GM18502 (cell line): ENCODE data around the gene FBXL22.

ENCODE experiments used
- ATAC-seq: cut with Tn5 transposase; IDR thresholded peaks from one replicate; pipeline ENCODE4 v1.9.1; 2021; ENCODE audit warnings: mild to moderate bottlenecking; ENCODE audit not compliant: unreplicated experiment, poor library complexity

Gene FBXL22, protein sequence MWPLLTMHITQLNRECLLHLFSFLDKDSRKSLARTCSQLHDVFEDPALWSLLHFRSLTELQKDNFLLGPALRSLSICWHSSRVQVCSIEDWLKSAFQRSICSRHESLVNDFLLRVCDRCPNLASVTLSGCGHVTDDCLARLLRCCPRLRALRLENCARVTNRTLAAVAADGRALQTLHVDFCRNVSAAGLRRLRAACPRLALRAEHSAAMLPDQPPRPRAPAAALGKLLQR

DNA sequence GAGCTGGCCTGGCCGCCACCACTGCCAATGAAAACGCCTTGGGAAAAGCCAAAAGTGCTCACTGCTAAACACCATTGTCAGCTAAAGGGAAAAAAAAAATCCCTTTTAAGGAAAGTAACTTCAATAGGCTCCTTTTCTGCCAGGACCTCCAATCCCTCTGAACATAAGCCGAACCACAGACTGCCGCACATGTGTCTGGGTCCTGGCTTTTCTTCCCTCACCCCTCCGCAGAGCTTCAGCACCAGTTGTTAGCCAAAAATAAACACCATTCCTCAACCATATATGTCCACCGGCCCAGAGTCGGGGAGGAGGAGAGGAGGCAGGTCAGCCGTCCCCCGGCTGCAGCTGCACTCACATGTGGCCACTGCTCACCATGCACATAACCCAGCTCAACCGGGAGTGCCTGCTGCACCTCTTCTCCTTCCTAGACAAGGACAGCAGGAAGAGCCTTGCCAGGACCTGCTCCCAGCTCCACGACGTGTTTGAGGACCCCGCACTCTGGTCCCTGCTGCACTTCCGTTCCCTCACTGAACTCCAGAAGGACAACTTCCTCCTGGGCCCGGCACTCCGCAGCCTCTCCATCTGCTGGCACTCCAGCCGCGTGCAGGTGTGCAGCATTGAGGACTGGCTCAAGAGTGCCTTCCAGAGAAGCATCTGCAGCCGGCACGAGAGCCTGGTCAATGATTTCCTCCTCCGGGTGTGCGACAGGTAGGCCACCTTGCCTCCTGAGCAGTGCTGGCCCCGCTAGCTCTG is at the start of gene FBXL22:
TSS of gene FBXL22 (plus strand) at position 350 of the 753 bp plus-strand sequence. CDS start at position 356, 6 bp downstream.
- no peak for ATAC-seq

DNA sequence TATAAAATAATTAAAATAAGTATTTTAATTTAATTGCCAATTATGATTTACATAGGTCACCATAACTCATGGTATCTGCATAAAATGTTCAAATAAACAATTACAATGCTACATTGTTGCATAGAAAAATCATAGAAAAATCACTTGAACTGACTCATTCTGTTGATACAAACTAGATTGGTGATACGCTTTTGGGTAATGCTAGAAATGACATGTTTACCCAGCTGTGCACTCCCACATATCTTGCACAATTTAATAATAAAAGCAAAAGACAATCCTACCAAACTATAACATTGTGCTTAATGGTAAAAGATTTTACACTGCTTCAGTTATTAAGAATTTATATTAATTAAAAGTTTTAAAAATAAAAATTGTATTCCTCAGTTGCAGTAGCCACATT is 45.8 kb upstream of the FBXL22 start:
- ATAC-seq, result no peak

DNA sequence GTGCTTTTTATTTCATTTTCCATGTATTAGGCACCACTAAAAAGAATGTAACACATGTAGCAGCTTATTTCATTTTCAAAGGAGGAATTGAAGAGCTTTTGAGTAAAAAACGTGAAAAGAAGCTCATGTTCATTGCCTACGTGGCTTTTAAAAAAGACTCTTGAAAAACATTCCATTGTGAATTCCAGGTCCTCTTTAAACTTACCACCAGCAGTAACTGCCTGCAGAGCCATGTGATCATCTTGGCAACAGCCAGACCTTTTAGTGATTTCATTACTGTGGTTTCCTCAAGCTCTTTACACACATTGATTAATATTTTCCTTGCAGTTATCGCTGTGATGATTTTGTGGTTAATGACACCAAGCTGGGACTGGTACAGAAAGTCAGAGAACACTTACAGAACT is 43.8 kb upstream of the FBXL22 start:
- no peak for ATAC-seq

DNA sequence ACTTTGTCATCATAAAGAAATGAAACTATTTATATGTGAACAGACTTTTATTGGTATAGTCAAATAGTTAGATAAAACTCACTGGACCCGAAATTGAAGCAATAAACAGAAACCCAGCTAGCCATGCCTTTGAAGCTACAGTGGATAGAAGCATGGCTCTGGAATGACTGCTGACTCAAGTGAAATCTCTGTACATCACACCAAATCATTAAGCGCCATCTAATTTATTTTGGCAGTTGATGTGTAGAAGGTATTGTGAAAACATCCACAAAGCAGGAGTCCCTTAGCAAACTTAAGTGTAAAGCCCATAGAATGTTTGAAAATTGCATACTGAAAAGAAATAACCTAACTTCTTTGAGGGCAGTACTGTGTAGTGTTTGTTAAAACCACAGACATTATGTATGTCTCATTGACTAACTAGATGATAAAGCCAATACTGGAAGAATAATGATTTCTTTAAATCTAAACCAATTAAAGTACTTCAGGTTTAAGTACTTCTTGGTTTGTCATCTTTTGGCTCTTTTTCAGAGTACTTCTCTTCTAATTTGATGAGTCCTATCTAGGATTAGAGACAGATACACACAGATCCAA is 42.8 kb upstream of the FBXL22 start:
- no peak for ATAC-seq

DNA sequence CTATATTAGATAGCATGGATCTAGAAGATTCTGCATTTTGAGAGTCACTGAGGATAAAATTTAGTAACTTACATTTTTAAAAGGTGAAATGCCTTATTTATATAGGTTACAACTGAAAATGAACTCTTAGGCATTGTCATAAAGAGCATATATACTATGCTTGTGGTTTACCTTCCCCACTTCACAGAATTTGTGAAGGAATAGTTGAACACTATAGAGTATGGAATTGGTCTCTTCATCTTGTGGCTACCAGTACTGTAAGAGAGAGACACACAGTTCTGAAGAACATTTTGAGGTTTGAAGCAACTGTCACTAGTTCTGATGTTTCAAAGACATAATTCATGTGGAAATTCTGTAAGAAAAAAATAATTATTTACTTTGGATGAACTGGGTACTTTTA is 41.7 kb upstream of the FBXL22 start:
- ATAC-seq, result no peak

DNA sequence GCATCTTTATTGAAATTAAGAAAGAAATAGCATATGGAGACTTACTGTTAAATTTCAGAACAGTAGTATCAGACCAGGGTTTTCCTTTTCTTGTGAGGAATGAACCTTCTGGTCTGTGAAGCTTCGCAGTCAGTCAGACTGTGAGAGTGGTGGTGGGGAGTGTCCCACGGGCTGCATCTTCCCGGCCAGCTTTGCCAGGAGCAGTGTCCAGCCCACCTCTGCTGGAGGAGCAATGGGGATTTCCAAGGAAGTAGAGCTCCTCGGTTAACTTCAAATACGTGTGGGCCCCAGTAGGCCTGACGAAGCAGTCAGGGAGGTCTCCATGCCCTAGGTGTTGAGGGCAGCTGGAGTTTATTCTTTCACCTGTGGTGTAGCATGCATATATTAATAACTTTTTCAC is 40.9 kb upstream of the FBXL22 start:
- no peak for ATAC-seq

DNA sequence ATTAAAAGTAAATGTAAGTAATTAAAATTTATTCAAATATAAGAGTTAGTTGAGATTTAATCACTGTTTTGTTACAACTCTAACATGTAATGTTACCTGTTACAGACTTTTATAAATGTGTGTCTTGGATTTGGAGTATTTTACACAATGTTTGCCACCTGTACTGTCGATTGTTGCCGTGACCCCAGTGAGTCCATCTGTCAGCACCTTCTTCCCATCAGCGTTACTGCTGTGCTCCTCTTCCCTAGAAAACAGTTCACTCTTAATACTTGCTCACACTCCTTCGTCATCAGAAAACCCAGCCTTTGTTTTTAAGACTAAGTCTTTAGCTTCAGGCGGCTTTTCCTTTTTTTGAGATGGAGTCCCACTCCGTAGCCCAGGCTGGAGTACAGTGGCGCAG is 40.5 kb upstream of the FBXL22 start:
- no peak for ATAC-seq

DNA sequence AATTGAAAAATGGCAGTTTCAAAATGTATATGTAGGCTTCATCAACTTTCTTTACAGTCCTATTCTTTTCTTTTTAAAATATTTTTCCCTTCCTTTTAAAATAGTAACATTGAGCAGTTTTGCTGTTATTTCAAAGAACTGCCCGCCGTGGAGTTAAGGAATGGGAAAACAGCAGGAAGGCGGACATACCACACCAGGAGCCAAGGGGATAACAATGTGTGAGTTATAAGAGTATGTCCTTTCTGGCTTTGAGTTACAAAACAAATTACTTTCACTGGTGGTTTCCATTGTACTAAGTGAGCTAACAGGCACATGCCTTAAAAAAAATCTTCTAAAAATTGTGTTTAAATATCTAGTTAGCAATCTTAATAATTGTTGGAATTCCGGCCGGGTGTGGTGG is 37.4 kb upstream of the FBXL22 start:
- ATAC-seq, result no peak

DNA sequence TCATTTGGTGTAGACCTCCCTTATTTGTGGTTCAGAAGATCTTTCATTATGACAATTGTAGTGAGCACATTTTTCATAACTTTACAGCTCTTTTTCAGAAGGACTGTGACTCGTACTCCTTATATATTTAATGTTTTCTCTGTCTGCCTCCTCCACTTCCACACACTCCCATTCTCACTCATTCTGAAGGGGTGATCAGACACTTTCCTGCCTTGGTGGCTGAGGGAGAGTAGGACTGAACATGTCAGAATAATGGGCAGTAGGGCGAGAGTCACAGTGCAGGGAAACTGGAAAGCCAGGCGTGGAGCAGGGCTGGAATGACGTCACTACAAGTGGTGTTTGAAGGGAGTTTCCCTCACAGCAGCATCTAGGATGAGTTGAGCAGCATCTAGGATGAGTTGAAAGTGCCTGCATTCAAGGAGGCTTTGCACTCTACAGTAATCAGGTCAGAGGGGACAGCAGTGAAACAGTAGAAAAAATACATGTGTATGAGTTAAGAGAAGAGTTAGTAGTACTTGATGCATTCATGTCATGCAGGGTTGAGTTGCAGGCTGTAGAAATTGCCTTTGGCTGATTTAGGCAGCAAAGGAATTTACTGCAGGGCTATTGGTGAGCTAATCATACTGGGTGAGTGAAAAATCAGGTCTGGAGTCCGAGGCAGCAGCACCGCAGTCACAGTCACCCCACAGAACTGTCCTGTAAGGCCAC is 36.3 kb upstream of the FBXL22 start:
- no peak for ATAC-seq

DNA sequence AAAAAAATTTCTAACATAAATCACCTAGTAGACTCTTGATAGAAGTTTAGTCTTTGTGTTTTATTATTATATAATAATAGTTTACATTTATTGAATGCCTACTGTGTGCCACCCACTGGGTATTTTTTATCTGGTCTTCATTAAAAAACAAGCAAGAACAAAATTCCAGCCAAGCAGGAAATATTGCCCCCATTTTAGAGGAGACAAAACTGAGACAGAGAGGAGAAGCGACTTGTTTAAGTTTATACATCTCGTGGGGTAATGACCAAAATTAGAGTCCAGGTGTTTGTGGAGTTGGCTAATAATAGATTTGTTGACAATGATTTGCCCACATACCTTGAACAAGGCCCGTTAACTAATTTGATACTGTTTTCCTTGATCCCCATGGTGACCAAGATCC is 33.1 kb upstream of the FBXL22 start:
- no peak for ATAC-seq

DNA sequence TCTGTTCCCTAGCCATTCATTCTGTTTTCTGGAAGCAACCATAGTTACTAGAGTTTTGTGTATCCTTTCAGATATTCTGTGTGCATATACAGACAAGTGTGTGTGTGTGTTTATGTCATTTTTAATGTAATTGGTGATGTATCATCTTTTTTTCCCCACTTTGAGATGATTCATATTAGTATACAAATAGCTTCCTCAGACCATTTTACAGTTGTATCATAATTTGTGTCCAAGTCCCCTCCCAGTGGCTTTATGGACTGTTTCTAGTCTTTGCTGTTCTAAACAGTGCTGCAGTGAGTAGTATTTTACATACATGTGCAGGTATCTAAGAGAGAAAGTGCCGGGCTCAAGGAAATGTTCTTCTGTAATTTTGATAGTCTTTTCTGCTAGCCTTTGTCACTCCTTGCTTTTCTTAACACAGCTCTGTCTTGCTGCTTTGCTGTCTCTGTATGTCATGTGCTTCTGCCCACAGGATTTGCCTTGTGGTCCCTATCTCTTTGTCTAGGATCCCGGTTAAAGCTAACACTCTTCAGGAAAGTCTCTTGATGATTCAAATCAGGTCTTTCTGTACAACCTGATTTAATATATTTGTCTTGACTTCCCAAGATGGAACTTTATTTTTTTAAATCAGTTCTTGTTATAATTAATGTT is 31.5 kb upstream of the FBXL22 start:
- no peak for ATAC-seq

DNA sequence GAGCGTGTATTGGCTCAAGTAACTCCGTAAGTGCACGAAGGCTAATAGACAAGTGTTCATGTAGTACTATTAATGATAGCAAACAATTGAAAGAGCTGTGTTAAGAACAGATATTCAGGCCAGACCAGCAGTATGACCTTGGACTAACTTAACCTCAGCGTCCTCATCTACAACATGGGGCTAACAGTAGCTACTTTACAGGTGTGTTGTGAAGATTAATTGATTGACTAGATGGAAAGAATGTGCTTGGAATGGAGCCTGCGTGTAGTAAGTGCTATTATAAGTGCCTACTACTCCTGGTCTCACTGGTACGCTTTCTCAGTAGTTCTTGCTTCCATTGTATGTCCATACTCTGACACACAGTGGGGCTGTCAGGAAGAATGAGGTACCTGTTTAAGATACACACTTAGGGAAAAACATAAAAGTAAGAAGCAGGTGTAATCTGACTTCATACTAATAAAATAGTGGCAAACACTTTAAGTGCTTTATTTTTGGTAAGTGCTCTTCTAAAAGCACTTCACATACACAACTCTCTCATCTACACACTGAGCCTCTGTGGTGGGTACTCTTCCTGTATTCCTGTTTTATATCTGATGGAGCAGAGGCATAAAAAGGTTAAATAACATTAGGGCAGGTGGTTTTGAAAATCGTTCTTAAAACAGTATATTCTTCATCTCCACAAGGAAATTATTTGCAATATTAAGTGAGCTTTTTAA is 24.3 kb upstream of the FBXL22 start:
- ATAC-seq, result no peak

DNA sequence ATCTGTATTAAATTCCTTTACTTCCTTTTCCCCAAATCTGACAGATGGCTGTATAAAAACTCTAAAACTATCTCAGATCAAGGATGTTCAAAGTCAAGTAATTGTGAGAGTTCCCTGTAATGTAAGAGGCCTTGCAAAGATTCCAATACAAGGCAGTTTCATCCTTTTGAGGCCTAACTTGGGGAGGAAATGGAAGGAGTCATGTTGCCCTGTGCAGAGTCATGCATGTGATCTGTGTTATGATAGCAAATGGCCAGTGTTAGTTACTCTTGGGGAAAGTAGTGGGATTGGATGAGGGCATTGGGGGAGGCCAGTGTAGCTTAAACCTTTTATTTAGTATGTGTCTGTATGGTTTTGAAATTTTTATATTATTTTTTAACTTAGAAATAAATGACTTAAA is 23.7 kb upstream of the FBXL22 start:
- no peak for ATAC-seq

DNA sequence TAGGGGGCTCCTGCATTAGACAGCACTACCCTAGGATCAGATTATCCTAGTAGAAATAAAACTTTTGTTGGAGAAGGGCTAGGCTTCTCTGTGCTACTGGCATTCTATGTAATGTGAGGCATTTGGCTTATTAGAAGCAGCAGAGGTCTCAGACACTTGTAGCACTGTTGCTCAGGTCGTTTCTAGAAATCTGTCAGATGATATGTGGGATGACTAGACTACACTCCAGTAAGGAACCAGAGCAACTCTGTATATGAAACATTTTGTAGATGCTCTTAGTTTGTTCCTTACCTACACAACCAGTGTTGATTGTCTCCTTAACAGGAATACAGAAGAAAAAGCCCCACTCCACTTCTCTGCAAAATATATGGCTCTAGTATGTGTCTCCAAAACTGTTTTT is 21.9 kb upstream of the FBXL22 start:
- no peak for ATAC-seq

DNA sequence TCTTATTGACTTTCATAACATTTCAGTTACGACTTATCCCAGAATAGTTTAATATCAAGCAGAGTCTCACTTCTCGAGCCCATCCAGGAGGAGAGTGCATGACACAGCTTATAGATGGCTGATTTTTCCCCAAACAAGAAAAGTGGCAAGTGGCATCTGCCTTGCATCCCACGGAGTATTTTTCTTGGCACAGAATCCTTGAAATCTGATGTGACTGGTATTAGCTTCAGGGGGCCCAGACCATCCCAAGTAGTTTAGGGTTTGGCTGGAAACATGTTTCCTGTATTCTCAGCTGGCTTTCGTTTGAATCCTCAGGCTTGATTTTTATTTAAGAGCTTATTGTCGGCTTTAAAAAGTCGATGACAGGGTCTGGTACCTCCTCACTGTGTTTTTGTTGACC is 20.7 kb upstream of the FBXL22 start:
- ATAC-seq, result no peak

DNA sequence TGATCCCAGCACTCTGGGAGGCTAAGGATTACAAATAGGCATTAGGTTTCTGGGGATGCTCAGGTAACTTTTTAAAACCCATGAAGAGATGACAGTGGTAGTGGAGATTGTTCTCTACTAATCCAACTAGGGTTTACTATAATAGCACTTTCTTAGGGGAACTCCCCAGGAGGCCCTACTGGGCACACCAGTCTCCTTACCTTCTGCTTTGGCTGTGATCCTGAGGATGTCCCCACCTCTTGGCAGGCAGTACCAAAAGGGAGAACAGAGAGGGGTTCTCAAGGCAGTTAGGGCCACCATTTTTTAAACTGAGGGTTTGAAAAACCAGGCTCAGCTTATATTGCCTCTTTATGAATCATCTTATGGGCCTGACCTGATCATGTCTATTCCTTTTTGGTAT is 15.0 kb upstream of the FBXL22 start:
- no peak for ATAC-seq

DNA sequence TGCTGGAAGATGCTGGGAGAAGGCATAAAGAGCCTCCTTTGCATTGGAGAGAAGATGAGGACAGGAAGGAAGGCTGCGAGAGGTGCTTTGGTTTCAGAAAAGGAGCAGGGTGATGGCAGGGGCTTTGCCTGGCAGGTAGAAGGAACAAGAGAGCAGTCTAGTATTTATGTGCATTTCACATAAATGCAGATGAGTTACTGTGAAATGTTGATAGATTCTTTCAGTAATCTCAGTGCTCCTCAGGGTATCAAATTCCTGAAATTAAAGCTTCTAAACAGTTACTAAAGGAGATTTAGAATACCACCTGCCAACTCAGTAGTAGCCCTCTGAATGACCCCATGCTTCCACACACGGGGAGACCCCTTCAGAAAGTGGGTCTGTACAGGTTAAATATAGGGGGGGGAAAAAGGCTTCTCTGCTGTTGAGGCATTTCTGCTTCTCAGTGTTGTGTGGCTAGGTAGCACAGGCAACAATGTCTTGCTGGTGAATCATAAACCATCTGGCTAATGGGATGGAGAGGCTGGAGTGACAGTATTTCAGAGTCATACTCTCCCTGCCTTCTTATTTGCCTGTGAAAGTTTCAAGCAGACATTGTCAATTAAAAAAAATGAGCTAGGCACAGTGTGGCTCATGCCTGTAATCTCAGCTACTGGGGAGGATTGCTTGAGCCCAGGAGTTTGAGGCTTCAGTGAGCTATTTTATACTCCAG is 14.3 kb upstream of the FBXL22 start:
- ATAC-seq, result no peak

DNA sequence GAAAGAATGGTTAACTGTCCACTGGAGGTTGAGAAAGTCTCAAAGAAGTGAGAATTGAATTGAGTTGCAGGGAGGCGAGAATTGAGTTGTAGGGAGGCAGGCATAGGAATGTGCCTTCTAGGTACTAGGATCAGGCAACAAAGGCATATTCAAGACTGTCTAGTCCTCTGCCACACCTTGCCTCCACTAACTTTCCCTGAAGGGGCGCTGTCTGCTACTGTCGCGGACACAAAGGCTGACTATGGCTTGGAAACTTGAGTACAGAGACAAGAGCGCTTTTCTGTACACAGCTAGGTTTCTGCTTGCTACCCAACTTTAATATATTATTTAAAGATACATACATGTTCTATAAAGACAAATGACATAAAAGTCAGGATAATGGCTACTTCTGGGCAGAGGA is 10.4 kb upstream of the FBXL22 start:
- ATAC-seq, result no peak

DNA sequence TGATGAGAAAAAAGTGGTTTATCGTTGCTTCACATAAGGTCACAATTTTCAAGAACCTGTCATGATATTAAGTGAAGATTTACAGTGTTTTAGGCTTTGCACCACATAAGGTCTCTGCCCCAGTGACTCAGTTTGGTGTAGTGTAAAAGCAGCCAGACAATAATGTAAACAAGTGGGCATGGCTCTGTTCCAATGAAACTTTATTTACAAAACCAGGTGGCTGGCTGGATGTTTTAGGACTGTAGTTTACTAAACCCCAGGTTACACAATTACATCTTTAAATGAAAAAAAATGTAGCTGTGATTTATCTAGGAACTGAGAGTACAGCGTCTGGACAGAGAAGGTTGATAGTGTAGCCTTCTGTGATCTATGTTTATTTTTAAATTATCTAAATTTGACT is 9.7 kb upstream of the FBXL22 start:
- ATAC-seq, result no peak
